Testis (tissue), 2 donors: ENCODE data around the gene DSP.

Experiments used
- CTCF ChIP-seq, 3 experiments: fragments of 450-650 bp in 2 of 3; fragments of 200-600 bp in 1 of 3; sonication (generic) in 1 of 3; IDR thresholded peaks; one replicate each; pipeline ENCODE4 v1.5.1; 2016 to 2019; ENCODE audit warnings: antibody characterized with exemption in 3 of 3, mild to moderate bottlenecking in 2 of 3, moderate library complexity in 1 of 3
- POLR2A ChIP-seq: fragments of 450-650 bp; IDR thresholded peaks from one replicate; pipeline ENCODE4 v1.6.1; 2017; ENCODE audit warnings: antibody characterized with exemption, mild to moderate bottlenecking, moderate library complexity

DNA sequence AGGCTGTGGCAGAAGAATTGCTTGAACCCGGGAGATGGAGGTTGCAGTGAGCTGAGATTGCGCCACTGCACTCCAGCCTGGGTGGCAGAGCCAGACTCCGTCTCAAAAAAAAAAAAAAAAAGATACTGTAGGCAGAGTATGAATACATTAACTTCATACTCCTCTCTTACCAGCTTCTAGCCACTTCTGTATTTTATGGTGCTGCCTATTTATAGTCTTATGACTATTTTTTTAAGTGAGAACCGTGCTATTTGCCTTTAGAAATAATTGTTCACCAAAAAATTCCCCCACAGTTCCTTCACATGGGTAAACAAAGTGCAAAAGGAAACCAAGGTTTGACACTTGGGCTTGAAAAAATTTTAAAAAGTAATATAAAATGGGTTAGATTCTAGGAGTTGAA lies 47.0 kb downstream of the DSP start:
- TF ChIP-seq POLR2A (no peak), CTCF (IDR thresholded peaks at IDR 0.05) (no peak)
